IPS DF 6.9 (cell line): ENCODE results near the gene FCER1A.

Experiments
- DNase-seq: peaks from one replicate; pipeline ENCODE4 v3.0.0-alpha.2; 2013; ENCODE audit warnings: low read depth, low spot score
- H3K27ac ChIP-seq: one replicate; pipeline ENCODE4 v1.5.1; 2013; ENCODE audit warnings: low read length, control low read depth
- H3K27me3 ChIP-seq: 2 replicates; pipeline ENCODE4 v1.6.1; 2013; ENCODE audit warnings: mild to moderate bottlenecking, low read length; ENCODE audit not compliant: control insufficient read depth, insufficient read depth
- H3K36me3 ChIP-seq: 2 replicates; pipeline ENCODE4 v1.6.1; 2013; ENCODE audit warnings: low read length; ENCODE audit not compliant: control insufficient read depth, insufficient read depth
- H3K4me1 ChIP-seq: 2 replicates; pipeline ENCODE4 v1.6.1; 2013; ENCODE audit warnings: low read length; ENCODE audit not compliant: control insufficient read depth, insufficient read depth
- H3K4me3 ChIP-seq: 2 replicates; pipeline ENCODE4 v1.5.1; 2013; ENCODE audit warnings: mild to moderate bottlenecking, low read length
- H3K9me3 ChIP-seq: 2 replicates; pipeline ENCODE4 v1.6.1; 2013; ENCODE audit warnings: low read length, inconsistent platforms; ENCODE audit not compliant: control insufficient read depth, insufficient read depth
- WGBS: extraction: QIAGEN DNeasy Blood & Tissue Kit; methylation state at CpG from one replicate; pipeline ENCODE4 v1.1.7; 2013; ENCODE audit warnings: mixed read lengths, missing lambda C conversion rate; ENCODE audit not compliant: insufficient read length, insufficient coverage; 5-methylcytosine and 5-hydroxymethylcytosine counted together

FCER1A gene

DNA sequence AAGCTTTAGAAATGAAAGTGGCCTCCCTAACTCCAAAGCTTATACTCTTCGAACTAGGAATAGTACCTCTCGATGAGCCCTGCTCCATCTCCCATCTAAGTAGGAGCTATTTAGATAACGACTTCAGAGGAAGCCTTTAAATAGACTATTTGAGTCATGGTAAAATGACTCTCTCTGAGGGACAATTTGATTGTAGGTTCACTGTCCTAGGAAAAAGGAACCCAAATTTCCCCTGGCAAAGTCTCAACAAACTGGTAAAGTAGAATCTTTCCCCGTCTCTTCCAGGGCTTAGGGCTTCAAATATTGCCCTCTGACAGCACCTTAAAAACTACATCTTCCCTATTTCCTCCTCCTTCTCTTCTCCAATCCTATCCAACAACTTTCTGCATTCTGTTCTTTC lies 2.0 kb upstream of the FCER1A start:
- no peak overlapping the region for H3K27ac ChIP-seq
- H3K4me3 ChIP-seq = no peak overlapping the region
- no peak for DNase-seq
- no peaks in the 10 kb centered on the region for H3K4me1 ChIP-seq
- WGBS = no CpG with 5 or more reads among the region's 4 CpGs
- H3K9me3 ChIP-seq = no peaks in the 10 kb centered on the region
- H3K36me3 ChIP-seq = no peaks in the 10 kb centered on the region
- H3K27me3 ChIP-seq = no peaks in the 10 kb centered on the region

DNA sequence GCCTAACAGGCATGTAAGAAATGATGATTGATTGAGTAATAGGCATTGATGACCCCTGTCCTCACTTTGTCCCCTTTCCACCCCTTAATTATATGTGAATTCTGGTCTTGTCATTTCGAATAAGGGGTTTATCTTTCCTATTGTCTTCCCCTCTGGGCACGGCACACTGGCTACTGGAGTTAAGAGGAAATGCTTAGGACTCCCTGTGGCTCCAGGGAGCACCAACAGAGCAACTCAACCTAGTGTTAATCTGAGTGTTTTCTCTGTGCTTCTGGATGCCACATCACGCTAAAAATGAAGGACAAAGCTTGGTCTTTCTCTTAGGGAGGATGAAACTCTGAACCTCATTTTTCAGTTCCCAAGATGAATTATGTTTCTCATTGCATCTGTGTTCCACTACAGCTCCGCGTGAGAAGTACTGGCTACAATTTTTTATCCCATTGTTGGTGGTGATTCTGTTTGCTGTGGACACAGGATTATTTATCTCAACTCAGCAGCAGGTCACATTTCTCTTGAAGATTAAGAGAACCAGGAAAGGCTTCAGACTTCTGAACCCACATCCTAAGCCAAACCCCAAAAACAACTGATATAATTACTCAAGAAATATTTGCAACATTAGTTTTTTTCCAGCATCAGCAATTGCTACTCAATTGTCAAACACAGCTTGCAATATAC lies 5.3 kb downstream of the FCER1A start:
- no peaks in the 10 kb centered on the region for H3K27me3 ChIP-seq
- no peaks in the 10 kb centered on the region for H3K36me3 ChIP-seq
- peaks cover 3% of the 10 kb centered on the region; the same call in 1 of the 2 replicates for H3K4me1 ChIP-seq
- DNase-seq = no peak
- H3K4me3 ChIP-seq = no peak overlapping the region
- no CpG with 5 or more reads among the region's 5 CpGs for WGBS
- H3K9me3 ChIP-seq = no peaks in the 10 kb centered on the region
- no peak overlapping the region for H3K27ac ChIP-seq

DNA sequence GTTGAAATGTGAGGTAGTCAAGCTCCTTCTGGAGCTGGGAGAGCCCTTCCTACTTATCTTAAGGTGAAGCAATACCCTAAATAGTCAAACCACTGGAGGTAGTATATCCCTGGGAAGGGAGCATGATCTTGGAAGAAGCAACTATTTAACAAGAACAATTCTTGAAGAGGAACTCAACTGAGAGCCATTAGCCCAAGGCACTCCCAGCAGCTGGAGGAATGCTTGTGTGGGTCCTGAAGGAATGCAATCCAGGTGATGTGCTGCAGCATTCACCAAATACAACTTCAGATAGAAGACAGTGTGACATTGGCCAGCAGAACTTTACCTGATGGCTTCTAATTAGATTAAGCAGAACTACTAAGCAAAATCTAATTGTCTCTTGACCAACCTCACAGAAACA lies 9.5 kb downstream of the FCER1A start:
- DNase-seq = no peak

DNA sequence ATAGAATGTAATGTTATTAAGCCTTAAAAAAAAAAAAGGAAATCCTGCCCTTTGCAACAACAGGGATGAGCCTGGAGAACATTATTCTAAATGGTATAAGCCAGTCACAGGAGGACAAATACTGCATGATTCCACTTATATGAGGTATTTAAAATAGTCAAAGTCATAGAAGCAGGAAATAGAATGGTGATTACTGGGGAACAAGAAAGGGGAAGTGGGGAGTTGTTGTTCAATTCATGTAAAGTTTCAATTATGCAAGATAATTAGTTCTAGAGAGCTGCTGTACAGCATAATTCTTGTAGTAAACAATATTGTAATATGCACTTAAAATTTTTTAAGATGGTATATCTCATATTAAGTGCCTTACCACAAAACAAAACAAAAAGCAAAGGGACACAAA lies 13.2 kb downstream of the FCER1A start:
- Histone ChIP-seq H3K27me3 (no peaks in the 10 kb centered on the region), H3K4me1 (no peaks in the 10 kb centered on the region), H3K27ac (no peak overlapping the region), H3K36me3 (no peaks in the 10 kb centered on the region), H3K9me3 (no peaks in the 10 kb centered on the region), H3K4me3 (no peak overlapping the region)
- no peak for DNase-seq

More for the DNA sequence above, 9.5 kb downstream of the FCER1A start:
- no peaks in the 10 kb centered on the region for H3K36me3 ChIP-seq
- H3K4me1 ChIP-seq = peaks cover 3% of the 10 kb centered on the region; the same call in 1 of the 2 replicates
- H3K9me3 ChIP-seq = no peaks in the 10 kb centered on the region
- H3K27ac ChIP-seq = no peak overlapping the region
- no peak overlapping the region for H3K4me3 ChIP-seq
- H3K27me3 ChIP-seq = no peaks in the 10 kb centered on the region

DNA sequence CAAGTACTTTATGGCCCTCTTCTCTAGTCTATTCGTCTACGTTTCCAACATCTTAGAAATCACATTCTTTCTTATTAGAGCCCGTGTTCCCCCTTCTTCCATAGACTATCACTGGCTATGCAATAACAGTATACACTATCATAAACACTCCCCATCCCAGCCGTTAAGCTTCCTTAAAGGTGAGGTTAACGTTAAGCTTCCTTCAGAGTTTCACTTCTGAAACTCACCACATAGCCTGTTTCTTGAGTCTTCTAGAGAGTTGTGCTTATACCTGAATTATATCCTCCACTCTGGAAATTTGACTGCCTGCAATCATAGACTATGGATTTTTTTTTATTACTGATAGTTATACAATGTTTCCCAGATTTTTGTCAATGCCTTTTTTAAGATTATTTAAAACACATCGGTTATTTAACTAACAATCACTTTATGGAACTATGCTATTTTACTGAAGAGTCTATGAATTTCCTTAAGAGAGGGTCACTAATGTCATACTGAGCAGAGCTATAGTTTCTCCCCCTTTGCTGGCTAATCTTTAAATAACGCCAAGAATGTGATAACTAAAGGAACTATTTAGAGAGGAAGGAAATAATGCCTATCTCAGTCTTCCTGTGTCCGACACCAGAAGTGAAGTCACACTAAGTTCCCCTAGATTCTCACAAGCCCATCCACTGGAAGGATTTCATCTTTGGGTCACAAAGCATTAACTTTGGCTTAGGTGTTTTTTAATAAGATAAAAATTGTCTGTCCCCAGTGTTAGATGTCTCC lies 16.8 kb downstream of the FCER1A start:
- Histone ChIP-seq H3K4me3 (no peak overlapping the region), H3K27ac (no peak overlapping the region), H3K27me3 (no peaks in the 10 kb centered on the region), H3K9me3 (no peaks in the 10 kb centered on the region), H3K36me3 (no peaks in the 10 kb centered on the region), H3K4me1 (no peaks in the 10 kb centered on the region)
- no peak for DNase-seq
- WGBS = no CpG with 5 or more reads among the region's 8 CpGs

DNA sequence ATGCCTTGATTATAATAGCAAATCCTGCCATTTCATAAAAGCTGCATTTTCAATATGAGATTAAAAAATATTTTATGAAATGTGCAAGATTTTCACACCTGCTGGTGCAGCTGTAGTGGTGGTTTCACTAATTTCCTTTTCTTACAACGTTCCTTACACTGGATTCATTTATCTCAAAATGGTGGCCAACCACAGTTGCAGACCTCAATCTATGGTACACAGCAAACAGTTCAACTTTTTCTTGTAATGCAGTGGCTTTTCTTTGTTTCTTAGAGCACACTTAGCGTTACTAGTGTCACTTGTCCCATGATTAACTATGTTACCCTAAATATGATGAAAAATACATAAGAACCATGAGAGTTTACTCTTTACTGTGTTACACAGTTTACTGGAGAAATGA lies 32.7 kb downstream of the FCER1A start:
- no CpG with 5 or more reads among the region's 2 CpGs for WGBS

DNA sequence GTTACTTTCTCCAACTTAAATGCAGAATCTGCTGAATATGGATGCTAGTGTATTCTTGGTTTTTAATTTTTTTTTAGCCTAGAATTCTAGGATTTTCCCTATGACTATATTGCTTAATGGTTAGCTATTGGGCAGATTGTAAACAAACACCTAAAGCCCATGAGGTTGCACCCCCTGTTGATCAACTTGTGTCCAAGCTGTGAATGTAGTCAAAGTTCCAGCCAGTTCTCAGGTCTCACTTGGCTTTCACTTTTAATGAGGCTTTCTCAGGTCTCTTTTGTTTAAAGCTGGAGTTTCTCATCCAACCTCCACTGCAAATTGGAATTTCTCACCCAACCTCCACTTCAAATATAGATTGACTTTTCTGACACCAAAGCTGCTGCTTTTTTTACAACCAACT lies 35.9 kb downstream of the FCER1A start:
- Histone ChIP-seq H3K4me3 (no peak overlapping the region), H3K36me3 (no peaks in the 10 kb centered on the region), H3K27ac (no peak overlapping the region), H3K27me3 (no peaks in the 10 kb centered on the region), H3K4me1 (no peaks in the 10 kb centered on the region), H3K9me3 (no peaks in the 10 kb centered on the region)
- DNase-seq = no peak

More for the DNA sequence above, 32.7 kb downstream of the FCER1A start:
- no peaks in the 10 kb centered on the region for H3K9me3 ChIP-seq
- no peak for DNase-seq
- no peaks in the 10 kb centered on the region for H3K4me1 ChIP-seq
- no peaks in the 10 kb centered on the region for H3K36me3 ChIP-seq
- H3K27ac ChIP-seq = no peak overlapping the region
- no peaks in the 10 kb centered on the region for H3K27me3 ChIP-seq
- H3K4me3 ChIP-seq = no peak overlapping the region

DNA sequence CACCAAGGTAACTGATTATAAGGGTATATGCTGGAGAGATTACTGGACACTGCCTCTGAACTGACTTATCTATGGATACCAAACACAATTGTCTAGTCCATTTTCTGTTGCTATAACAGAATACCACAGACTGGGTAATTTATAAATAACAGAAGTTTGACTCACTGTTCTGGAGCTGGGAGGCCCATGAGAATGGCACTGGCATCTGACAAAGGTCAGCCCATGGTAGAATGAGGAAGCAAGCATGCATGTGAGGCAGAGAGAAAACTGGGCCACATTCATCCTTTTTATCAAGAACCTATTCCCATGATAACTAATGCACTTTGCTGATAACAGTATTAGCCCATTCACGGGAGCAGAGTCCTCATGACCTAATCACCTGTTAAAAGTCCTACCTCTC lies 37.4 kb downstream of the FCER1A start:
- Histone ChIP-seq H3K36me3 (no peaks in the 10 kb centered on the region), H3K27ac (no peak overlapping the region), H3K9me3 (no peaks in the 10 kb centered on the region), H3K4me1 (no peaks in the 10 kb centered on the region), H3K4me3 (no peak overlapping the region), H3K27me3 (no peaks in the 10 kb centered on the region)
- WGBS = no CpG with 5 or more reads among the region's 1 CpG
- no peak for DNase-seq

DNA sequence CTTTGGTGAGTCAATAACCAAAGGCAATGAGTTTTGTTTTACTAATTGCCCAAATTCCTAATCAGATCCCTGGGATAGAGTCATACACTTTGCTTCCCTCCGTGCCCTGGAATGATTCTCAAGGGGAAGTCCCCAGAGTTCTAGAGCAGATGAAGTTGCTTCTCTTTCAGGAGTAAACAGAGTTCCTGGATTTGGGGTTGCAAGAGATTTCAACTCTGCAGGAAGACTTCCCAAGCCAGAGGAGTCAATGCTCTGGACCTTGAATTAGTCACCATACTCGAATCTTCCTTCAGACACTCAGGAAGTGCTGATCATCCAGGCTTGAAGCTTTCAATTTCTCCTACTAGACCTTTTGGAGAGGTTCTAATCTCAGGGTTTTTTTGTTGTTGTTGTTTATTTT lies 39.6 kb downstream of the FCER1A start:
- Histone ChIP-seq H3K4me3 (no peak overlapping the region), H3K9me3 (no peaks in the 10 kb centered on the region), H3K27me3 (no peaks in the 10 kb centered on the region), H3K27ac (no peak overlapping the region), H3K4me1 (no peaks in the 10 kb centered on the region), H3K36me3 (no peaks in the 10 kb centered on the region)
- WGBS = no CpG with 5 or more reads among the region's 2 CpGs
- DNase-seq = no peak

DNA sequence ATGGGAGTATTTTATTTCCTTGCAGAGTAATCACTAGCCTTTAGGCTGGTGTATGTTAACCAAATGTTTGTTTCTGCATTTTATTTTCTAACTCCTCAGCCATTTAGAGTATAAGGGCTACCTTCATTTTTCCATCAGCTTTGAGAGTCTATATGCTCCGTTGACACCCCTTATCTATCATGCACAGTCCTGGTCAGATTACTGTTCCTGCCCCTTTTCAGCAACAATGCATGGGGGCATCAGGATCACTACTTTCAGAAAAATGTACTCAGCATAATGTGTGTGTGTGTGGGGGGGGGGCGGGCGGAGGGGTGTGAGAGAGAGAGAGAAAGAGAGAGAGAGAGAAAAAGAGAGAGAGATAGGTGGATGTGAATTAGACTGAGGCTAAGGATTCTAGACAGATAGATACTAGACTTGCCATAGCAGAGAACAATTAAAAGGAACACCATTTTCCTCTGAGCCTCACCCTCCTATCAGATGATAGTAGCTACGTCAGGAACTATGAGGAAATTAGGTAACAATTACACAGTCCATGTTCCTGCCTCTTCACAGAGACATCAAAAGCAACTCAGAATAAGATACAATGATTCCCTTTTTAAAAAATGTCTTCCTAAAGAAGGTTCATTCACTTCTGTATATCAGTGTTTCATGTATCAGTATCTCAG lies 40.8 kb downstream of the FCER1A start:
- Histone ChIP-seq H3K4me3 (no peak overlapping the region), H3K36me3 (no peaks in the 10 kb centered on the region), H3K27ac (no peak overlapping the region), H3K4me1 (no peaks in the 10 kb centered on the region), H3K27me3 (no peaks in the 10 kb centered on the region), H3K9me3 (no peaks in the 10 kb centered on the region)
- WGBS = no CpG with 5 or more reads among the region's 4 CpGs
- no peak for DNase-seq
